Ectodermal cell (in vitro differentiated cells): Measurements from ENCODE around the gene SND1.

Experiments
- H3K27ac ChIP-seq: 2 replicates; pipeline ENCODE4 v1.7.0; 2013; ENCODE audit warnings: mild to moderate bottlenecking, low read depth, low read length; ENCODE audit not compliant: insufficient read depth, poor library complexity, severe bottlenecking
- H3K27me3 ChIP-seq: 2 replicates; pipeline ENCODE4 v1.7.0; 2013; ENCODE audit warnings: mild to moderate bottlenecking, low read length; ENCODE audit not compliant: insufficient read depth, control insufficient read depth, poor library complexity, severe bottlenecking
- H3K36me3 ChIP-seq: one replicate; pipeline ENCODE4 v1.7.0; 2013; ENCODE audit warnings: low read length; ENCODE audit not compliant: control insufficient read depth, insufficient read depth
- H3K4me1 ChIP-seq: one replicate; pipeline ENCODE4 v1.7.0; 2013; ENCODE audit warnings: low read length; ENCODE audit not compliant: control insufficient read depth, insufficient read depth
- H3K4me3 ChIP-seq: 2 replicates; pipeline ENCODE4 v1.7.0; 2013; ENCODE audit warnings: low read depth, low read length, control low read depth; ENCODE audit not compliant: insufficient read depth
- H3K9me3 ChIP-seq: 2 replicates; pipeline ENCODE4 v1.7.0; 2013; ENCODE audit warnings: mild to moderate bottlenecking, low read length, moderate library complexity; ENCODE audit not compliant: control insufficient read depth
- WGBS, 2 experiments: methylation state at CpG; one replicate each; pipeline ENCODE4 v1.1.7; 2013; ENCODE audit warnings: missing lambda C conversion rate in 2 of 2; 5-methylcytosine and 5-hydroxymethylcytosine counted together

SND1 gene

DNA sequence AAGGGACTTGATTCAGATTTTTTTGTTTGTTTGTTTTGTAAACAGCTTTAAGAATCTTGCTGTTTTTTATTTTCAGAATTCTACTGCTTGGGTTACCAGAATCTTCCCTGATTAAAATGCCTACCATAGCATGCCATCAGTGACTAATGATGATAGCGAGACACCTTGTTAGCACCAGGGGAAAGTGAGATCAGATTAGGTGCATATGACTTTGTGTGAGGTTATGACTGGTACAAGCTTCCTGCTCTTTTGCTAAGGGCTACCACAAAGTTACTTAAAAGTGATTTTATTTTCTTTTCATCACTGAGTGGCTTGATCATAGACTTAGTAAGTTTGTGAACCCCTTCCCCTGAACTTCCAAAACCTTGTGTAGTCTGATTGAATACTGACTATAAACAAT, 93.5 kb downstream of the SND1 start:
- H3K4me3 ChIP-seq, result no peak overlapping the region
- H3K9me3 ChIP-seq, result no peaks in the 10 kb centered on the region
- H3K27me3 ChIP-seq, result no peaks in the 10 kb centered on the region
- WGBS, 2 experiments, result 100% methylated on average over 1 of the region's 1 CpG
- H3K36me3 ChIP-seq, result no peaks in the 10 kb centered on the region
- no peak overlapping the region for H3K27ac ChIP-seq
- H3K4me1 ChIP-seq, result no peaks in the 10 kb centered on the region

DNA sequence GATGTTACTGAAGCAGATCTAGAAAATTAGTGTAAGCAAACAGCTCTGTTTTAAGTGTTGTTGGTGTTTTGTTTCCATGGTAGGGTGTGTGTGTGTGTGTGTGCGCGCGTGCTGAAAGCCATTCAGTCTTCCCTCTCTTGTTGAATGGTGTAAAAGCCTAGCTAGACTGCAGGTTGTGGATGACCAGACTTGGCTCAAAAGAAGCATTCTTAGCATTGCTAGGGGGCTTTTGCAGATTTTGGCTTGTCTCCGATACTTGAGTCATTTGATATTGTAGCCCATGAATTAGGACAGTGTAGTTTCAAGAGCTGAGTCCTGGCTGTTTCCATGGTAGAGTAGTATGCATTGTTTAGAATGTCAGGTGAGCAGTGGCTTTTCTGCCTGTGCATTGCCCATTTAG, 99.1 kb downstream of the SND1 start:
- 88 to 93% methylated on average over 4 of the region's 4 CpGs for WGBS, 2 experiments
- Histone ChIP-seq H3K4me1 (peaks cover 5% of the 10 kb centered on the region), H3K4me3 (no peak overlapping the region), H3K27me3 (no peaks in the 10 kb centered on the region), H3K36me3 (no peaks in the 10 kb centered on the region), H3K27ac (no peak overlapping the region), H3K9me3 (no peaks in the 10 kb centered on the region)

DNA sequence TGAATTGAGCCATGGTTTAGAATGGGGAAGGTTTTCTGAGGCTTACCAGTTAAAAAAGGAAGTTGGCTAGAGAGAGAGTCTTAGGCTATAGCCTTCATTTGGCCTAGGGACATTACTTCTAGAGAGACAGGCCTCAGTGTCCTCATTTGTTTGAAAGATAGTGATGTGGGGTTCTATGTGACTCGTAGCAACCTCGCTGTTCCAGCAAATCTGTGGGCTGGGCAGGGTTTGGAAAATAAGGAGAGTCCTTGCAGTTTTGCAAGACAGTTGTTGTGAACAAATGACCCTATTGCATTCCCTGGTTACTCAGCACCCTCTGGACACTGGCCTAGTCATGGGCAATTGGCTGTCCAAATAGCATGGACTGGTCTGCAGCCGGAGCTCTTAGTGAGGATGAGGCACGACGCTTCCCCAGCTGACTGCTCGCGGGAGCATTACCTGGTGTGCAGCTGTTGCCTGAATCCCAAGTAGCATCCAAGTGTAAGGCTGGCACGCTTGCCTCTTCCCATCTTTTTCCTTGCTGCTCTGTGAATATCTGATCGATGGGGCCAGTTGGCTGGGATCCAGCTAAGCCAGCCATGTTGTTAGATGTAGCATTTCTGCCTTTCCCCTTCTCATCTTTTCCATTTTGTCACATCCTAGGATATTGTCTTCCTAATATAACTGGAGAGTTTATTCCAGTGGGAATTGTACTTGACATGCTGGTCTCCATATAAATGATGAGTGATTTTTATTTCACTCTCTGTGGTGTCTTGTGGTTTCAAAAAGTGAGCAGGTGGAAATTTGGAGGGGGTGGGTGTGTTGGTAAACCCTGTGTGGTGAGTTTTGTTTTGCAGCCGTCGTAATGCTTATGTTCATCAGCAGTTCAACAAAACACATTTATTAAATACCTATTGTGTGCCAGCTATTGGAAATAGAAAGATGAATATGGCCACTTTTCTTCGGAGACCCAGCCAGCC, 99.8 kb downstream of the SND1 start:
- no peak overlapping the region for H3K27ac ChIP-seq
- H3K36me3 ChIP-seq, result no peaks in the 10 kb centered on the region
- H3K9me3 ChIP-seq, result no peaks in the 10 kb centered on the region
- no peak overlapping the region for H3K4me3 ChIP-seq
- 94 to 96% methylated on average over 10 of the region's 12 CpGs for WGBS, 2 experiments
- H3K4me1 ChIP-seq, result peaks cover 5% of the 10 kb centered on the region
- H3K27me3 ChIP-seq, result no peaks in the 10 kb centered on the region

DNA sequence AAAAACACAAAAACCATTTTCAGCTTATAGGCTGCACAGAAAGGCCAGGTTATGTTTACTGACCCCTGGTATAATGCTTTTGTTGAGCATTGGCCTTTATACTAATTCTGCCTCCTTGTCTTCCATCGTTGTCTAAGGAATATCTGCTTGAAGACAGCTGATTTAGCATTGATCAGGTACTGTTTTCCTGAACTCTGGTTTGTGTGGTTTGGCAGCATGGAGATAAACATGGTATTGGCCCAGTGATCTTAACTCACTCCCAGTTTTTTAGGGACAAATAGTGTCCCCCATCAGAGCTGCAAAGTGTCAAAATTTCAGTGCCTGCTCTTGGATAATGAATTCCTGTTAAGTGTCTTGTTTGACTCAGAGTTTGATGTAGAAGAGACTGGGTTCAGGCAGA, 100.8 kb downstream of the SND1 start:
- Histone ChIP-seq H3K4me1 (peaks cover 5% of the 10 kb centered on the region), H3K27me3 (no peaks in the 10 kb centered on the region), H3K4me3 (no peak overlapping the region), H3K36me3 (no peaks in the 10 kb centered on the region), H3K9me3 (no peaks in the 10 kb centered on the region), H3K27ac (peak overlapping the region; percentile 9)
- WGBS, 2 experiments, result 86 to 100% methylated on average over 1 of the region's 1 CpG

DNA sequence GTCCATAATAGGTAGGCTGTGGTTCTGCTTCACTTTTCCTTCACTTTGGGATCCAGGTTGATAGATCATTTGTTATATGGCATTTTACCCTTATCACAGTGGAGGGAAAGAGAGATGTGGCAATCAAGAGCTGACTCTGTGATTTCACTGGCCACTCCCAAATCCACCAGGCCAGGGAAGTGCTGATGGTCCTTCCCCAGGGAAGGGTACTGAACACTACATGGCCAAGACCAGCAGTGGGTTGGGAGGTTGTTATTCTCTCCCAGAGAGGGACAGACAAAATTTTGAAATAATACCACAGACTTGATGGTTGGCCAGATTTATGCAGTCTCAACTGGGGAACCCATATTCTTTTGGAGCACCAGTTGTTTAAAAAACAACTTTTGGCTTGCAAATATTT, 102.5 kb downstream of the SND1 start:
- no peaks in the 10 kb centered on the region for H3K27me3 ChIP-seq
- no peak overlapping the region for H3K4me3 ChIP-seq
- peaks cover 5% of the 10 kb centered on the region for H3K4me1 ChIP-seq

DNA sequence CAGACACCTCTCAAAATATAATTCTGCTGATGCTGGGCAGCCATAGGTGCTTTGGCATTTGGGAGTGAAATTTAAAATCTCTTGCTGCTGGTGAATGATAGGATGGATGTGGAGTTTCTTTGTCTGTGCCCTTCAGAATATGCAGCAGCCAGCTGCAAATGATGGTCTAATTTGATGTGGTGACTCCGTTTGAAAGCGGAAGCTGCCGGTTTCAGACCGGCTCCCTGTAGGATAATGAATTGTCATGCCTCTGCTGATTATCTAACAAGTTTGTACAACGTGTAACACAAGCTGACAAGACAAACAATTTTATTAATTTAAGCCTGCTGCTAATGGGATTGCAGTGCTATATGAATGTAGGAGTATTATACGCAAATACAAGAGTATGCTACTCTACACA, 103.5 kb downstream of the SND1 start:
- Histone ChIP-seq H3K27ac (no peak overlapping the region), H3K4me1 (peaks cover 5% of the 10 kb centered on the region), H3K4me3 (no peak overlapping the region), H3K9me3 (no peaks in the 10 kb centered on the region), H3K27me3 (no peaks in the 10 kb centered on the region), H3K36me3 (no peaks in the 10 kb centered on the region)
- WGBS, 2 experiments, result 91 to 92% methylated on average over 6 of the region's 6 CpGs

More for the DNA sequence above, 102.5 kb downstream of the SND1 start:
- no peaks in the 10 kb centered on the region for H3K36me3 ChIP-seq
- H3K9me3 ChIP-seq, result no peaks in the 10 kb centered on the region
- H3K27ac ChIP-seq, result no peak overlapping the region

DNA sequence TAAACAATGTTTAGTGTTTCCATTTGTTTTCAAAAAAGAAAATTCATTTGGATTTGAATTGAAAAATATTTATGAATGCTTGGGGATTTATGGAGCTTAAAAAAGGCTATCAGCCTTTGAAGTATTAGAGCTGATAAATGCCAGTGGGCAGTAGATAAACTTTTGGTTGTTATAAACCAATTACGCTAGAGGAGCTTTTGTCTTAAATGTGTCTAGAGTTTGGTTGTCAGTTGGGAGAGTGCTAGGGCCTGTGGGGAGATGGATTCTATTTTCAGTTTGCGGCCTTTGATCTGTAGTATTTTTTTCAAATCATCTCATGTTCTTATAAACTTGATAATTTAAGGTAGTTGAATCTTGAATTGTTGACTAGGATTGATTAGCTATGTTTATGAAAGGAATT, 104.0 kb downstream of the SND1 start:
- Histone ChIP-seq H3K27ac (no peak overlapping the region), H3K4me3 (no peak overlapping the region), H3K27me3 (no peaks in the 10 kb centered on the region)

DNA sequence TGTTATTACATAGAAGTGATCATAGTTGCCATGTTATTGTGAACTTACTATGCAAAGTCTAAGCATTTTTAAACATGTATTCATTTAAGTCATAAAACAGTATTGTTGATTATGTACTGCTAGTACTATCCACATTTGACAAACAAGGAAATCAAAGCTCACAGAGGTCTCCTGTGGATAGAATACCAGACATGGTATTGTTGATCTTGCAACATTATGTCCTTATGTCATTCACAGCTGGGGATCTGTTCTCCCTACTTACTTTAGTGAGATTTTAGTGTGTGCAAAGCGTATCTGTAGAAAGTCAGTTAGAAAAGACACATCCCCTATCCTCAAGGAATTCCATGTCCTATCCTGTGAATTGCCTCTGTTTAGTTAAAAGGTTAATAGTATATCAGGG, 106.1 kb downstream of the SND1 start:
- Histone ChIP-seq H3K4me3 (no peak overlapping the region), H3K9me3 (no peaks in the 10 kb centered on the region), H3K27me3 (no peaks in the 10 kb centered on the region), H3K36me3 (no peaks in the 10 kb centered on the region), H3K4me1 (peaks cover 5% of the 10 kb centered on the region), H3K27ac (no peak overlapping the region)
- WGBS, 2 experiments, result 100% methylated on average over 1 of the region's 1 CpG; no CpG with 5 or more reads in 1 of the 2 experiments

More for the DNA sequence above, 104.0 kb downstream of the SND1 start:
- no peaks in the 10 kb centered on the region for H3K36me3 ChIP-seq
- H3K4me1 ChIP-seq, result peaks cover 5% of the 10 kb centered on the region
- 82 to 97% methylated on average over 1 to 2 of the region's 2 CpGs for WGBS, 2 experiments
- no peaks in the 10 kb centered on the region for H3K9me3 ChIP-seq

DNA sequence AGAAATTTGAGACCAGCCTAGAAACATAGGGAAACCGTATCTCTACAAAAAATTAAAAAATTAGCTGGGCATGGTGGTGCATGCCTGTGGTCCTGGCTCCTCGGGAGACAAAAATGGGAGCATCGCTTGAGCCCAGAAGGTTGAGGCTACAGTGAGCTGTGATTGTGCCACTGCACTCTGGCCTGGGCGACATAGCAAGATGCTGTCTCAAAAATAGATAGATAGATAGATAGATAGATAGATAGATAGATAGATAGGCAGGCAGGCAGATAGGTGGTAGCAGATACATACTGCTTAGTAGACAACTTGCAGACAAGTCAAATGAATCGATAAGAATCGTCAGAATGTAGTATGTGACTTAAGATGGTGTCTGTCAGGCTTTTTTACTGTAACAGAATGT, 106.9 kb downstream of the SND1 start:
- 93 to 95% methylated on average over 6 of the region's 6 CpGs for WGBS, 2 experiments
- Histone ChIP-seq H3K27me3 (no peaks in the 10 kb centered on the region), H3K4me1 (peaks cover 5% of the 10 kb centered on the region), H3K4me3 (no peak overlapping the region), H3K9me3 (no peaks in the 10 kb centered on the region), H3K36me3 (no peaks in the 10 kb centered on the region), H3K27ac (no peak overlapping the region)

DNA sequence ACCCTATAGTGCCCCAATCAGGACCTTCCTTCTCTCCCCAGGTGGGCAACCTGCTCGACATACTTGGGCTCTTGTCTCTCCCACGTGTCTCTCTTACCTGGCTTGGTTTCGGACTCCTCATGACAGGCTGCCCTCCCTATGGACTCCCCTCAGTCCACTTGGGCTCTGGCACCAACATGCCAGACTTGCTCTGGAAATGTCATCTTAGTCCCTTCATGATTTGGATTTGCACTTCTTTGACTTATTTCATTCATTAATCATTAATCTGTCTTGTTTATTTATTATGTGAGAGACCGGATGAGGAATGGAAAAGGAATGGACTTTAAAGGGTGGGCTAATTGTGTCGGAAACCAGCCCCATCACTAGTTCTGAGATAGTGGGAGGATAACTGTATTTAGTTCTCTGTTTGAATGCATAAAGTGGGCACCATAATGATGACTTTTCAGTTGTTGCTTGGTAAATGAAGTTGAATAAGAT, 108.0 kb downstream of the SND1 start:
- Histone ChIP-seq H3K4me1 (peaks cover 4% of the 10 kb centered on the region), H3K27ac (no peak overlapping the region), H3K4me3 (no peak overlapping the region), H3K9me3 (no peaks in the 10 kb centered on the region), H3K36me3 (no peaks in the 10 kb centered on the region), H3K27me3 (no peaks in the 10 kb centered on the region)
- WGBS, 2 experiments, result 88 to 91% methylated on average over 5 of the region's 5 CpGs
